HepG2 (cell line): Measurements from ENCODE around the gene THOP1. TPM values are rescaled to one million over a fixed set of nuclear protein-coding genes. Genes with fewer than 3 reads are reported as not detected.
A peak's percentile ranks its signal among the peaks of the same experiment; 100 is the strongest.

Experiments
- ARNT2 ChIP-seq: sonication (generic); formaldehyde crosslinking; IDR thresholded peaks from 2 replicates; pipeline ENCODE4 v1.8.0; 2022; ENCODE audit warnings: mild to moderate bottlenecking, low read depth, missing genetic modification reagents, moderate library complexity
- ATF1 ChIP-seq: IDR thresholded peaks from 2 replicates; pipeline ENCODE4 v1.6.1; 2016; ENCODE audit warnings: mild to moderate bottlenecking, control low read depth
- CREB3 ChIP-seq: sonication (generic); formaldehyde crosslinking; IDR thresholded peaks from 2 replicates; pipeline ENCODE4 v1.5.0; 2020; ENCODE audit warnings: missing genetic modification reagents
- E2F2 ChIP-seq: sonication (generic); formaldehyde crosslinking; IDR thresholded peaks from 2 replicates; pipeline ENCODE4 v1.4.0; 2020; ENCODE audit warnings: missing genetic modification reagents, borderline replicate concordance
- EED ChIP-seq: sonication (generic); formaldehyde crosslinking; IDR thresholded peaks from 2 replicates; pipeline ENCODE4 v1.5.0; 2020; ENCODE audit warnings: mild to moderate bottlenecking, missing genetic modification reagents
- ETS1 ChIP-seq: sonication (generic); formaldehyde crosslinking; IDR thresholded peaks from 2 replicates; pipeline ENCODE4 v1.4.0; 2020; ENCODE audit warnings: missing genetic modification reagents
- NCOR1 ChIP-seq: fragments of 200-600 bp; sonication (generic); IDR thresholded peaks from 2 replicates; pipeline ENCODE4 v1.7.0; 2017; ENCODE audit warnings: antibody characterized with exemption, low read length, borderline replicate concordance
- NFAT5 ChIP-seq: sonication (generic); formaldehyde crosslinking; IDR thresholded peaks from 2 replicates; pipeline ENCODE4 v1.4.0; 2020; ENCODE audit warnings: missing genetic modification reagents
- U2AF2 ChIP-seq: fragments of 200-400 bp; formaldehyde crosslinking; IDR thresholded peaks from 2 replicates; pipeline ENCODE4 v1.6.1; 2017; ENCODE audit warnings: low read depth, mild to moderate bottlenecking, low read length
- ZBTB10 ChIP-seq: sonication (generic); formaldehyde crosslinking; IDR thresholded peaks from 2 replicates; pipeline ENCODE4 v1.4.0; 2020; ENCODE audit warnings: missing genetic modification reagents, borderline replicate concordance
- ZNF180 ChIP-seq: sonication (generic); formaldehyde crosslinking; IDR thresholded peaks from 2 replicates; pipeline ENCODE4 v1.4.0; 2020; ENCODE audit warnings: low read depth, missing genetic modification reagents, borderline replicate concordance
- ZNF546 ChIP-seq: sonication (generic); formaldehyde crosslinking; conservative IDR thresholded peaks from 2 replicates; pipeline ENCODE4 v1.8.1; 2023; ENCODE audit warnings: mild to moderate bottlenecking, missing genetic modification reagents
- polyA plus RNA-seq, 8 experiments: library from polyadenylated mRNA; depleted of rRNA in 3 of 8; stranded (reverse) in 7 of 8; unstranded in 1 of 8; fragments of >200 nt; fragmentation: Illumina TruSeq in 4 of 8; extraction: Trizol in 4 of 8; gene quantifications; 2 replicates each; pipeline versions ENCODE4 v1.2.1 to v1.2.3, GENCODE V29; 2011 to 2016; ENCODE audit warnings: low read depth in 4 of 8, missing spikeins in 1 of 8, mixed read lengths in 1 of 8; ENCODE audit not compliant: insufficient read depth in 1 of 8
- total RNA-seq, 5 experiments: library from RNA; depleted of rRNA; stranded (reverse); fragments of >200 nt; fragmentation: Illumina TruSeq; extraction: Trizol; gene quantifications; 2 replicates each; pipeline ENCODE4 v1.2.3, GENCODE V29; 2016; ENCODE audit warnings: low read depth in 1 of 5

The THOP1 gene
- total and polyA plus RNA-seq, 2 of the 13 experiments (the other 11 are each of a cell fraction or from before 2014, with no cell fraction given) = 74.4 to 116 TPM

- TF ChIP-seq E2F2 (CRISPR knock-in tag) (no peak), ATF1 (CRISPR knock-in tag) (no peak), ETS1 (CRISPR knock-in tag) (no peak), EED (no peak), ZBTB10 (no peak), ZNF180 (no peak), CREB3 (CRISPR knock-in tag) (no peak), NFAT5 (CRISPR knock-in tag) (no peak), U2AF2 (no peak), ZNF546 (CRISPR knock-in tag) (no peak), ARNT2 (CRISPR knock-in tag) (no peak), NCOR1 (peak; percentile 88; the same call in 1 of the 2 replicates)
Measured at GRCh38 chr19:2790557-2791271, 5.4 kb downstream of the THOP1 start (continued).
